Hepatocyte (in vitro differentiated cells): ENCODE results near the gene DPAGT1. TPM values are rescaled to one million over a fixed set of nuclear protein-coding genes. Genes with fewer than 3 reads are reported as not detected.
A peak's percentile ranks its signal among the peaks of the same experiment; 100 is the strongest.

ENCODE experiments used
- DNase-seq: peaks from one replicate; pipeline ENCODE4 v3.0.0-alpha.2; 2016; ENCODE audit warnings: low spot score
- H2AFZ ChIP-seq: fragments of 200-600 bp; sonication (generic); 2 replicates; pipeline ENCODE4 v1.6.0; 2016; ENCODE audit warnings: antibody characterized with exemption, mild to moderate bottlenecking
- H3K27ac ChIP-seq: fragments of 200-600 bp; sonication (generic); 2 replicates; pipeline ENCODE4 v1.5.1; 2016; ENCODE audit warnings: mild to moderate bottlenecking
- H3K27me3 ChIP-seq: fragments of 200-600 bp; sonication (generic); 2 replicates; pipeline ENCODE4 v1.6.1; 2016
- H3K36me3 ChIP-seq: fragments of 200-600 bp; sonication (generic); replicated peaks from 2 replicates; pipeline ENCODE4 v1.5.1; 2016; ENCODE audit warnings: low read depth; ENCODE audit not compliant: insufficient read depth
- H3K4me1 ChIP-seq: fragments of 200-600 bp; sonication (generic); 2 replicates; pipeline ENCODE4 v1.5.1; 2016; ENCODE audit warnings: mild to moderate bottlenecking, moderate library complexity; ENCODE audit not compliant: insufficient read depth
- H3K4me2 ChIP-seq: fragments of 200-600 bp; sonication (generic); 2 replicates; pipeline ENCODE4 v1.6.0; 2016
- H3K4me3 ChIP-seq: fragments of 200-600 bp; sonication (generic); 2 replicates; pipeline ENCODE4 v1.5.1; 2016; ENCODE audit warnings: mild to moderate bottlenecking
- H3K79me2 ChIP-seq: fragments of 200-600 bp; sonication (generic); 2 replicates; pipeline ENCODE4 v1.6.0; 2017; ENCODE audit warnings: mild to moderate bottlenecking
- H3K9me2 ChIP-seq: fragments of 200-600 bp; sonication (generic); replicated peaks from 2 replicates; pipeline ENCODE4 v1.6.0; 2017; ENCODE audit warnings: mild to moderate bottlenecking; ENCODE audit not compliant: insufficient read depth
- H3K9me3 ChIP-seq: fragments of 200-600 bp; sonication (generic); 2 replicates; pipeline ENCODE4 v1.5.1; 2016; ENCODE audit warnings: low read depth, mild to moderate bottlenecking
- H4K20me1 ChIP-seq: fragments of 200-600 bp; sonication (generic); 2 replicates; pipeline ENCODE4 v1.6.0; 2016; ENCODE audit warnings: mild to moderate bottlenecking; ENCODE audit not compliant: insufficient read depth, poor library complexity, severe bottlenecking
- CTCF ChIP-seq: fragments of 200-600 bp; sonication (generic); IDR thresholded peaks from 2 replicates; pipeline ENCODE4 v1.5.1; 2016; ENCODE audit warnings: antibody characterized with exemption, mild to moderate bottlenecking; ENCODE audit not compliant: poor library complexity
- EZH2 ChIP-seq: fragments of 200-600 bp; sonication (generic); IDR thresholded peaks from 2 replicates; pipeline ENCODE4 v1.6.1; 2016; ENCODE audit warnings: antibody characterized with exemption, mild to moderate bottlenecking, borderline replicate concordance
- EZH2phosphoT487 ChIP-seq: fragments of 200-600 bp; sonication (generic); IDR thresholded peaks from one replicate; pipeline ENCODE4 v1.6.1; 2018; ENCODE audit warnings: antibody characterized with exemption, mild to moderate bottlenecking, low read depth, moderate library complexity; ENCODE audit not compliant: unreplicated experiment, severe bottlenecking
- WGBS: methylation state at CpG from one replicate; pipeline ENCODE4 v1.1.6; 2016; ENCODE audit warnings: low lambda C conversion rate; ENCODE audit errors: missing lambda C conversion rate; 5-methylcytosine and 5-hydroxymethylcytosine counted together
- polyA plus RNA-seq: library from polyadenylated mRNA; unstranded; fragments of >200 nt; fragmentation: Nextera tagmentation; extraction: Ambion mirVana; gene quantifications from 2 replicates; pipeline ENCODE4 v1.2.1, GENCODE V29; 2016
- total RNA-seq: library from RNA; depleted of rRNA; stranded (reverse); fragments of >200 nt; gene quantifications from 2 replicates; pipeline ENCODE4 v1.2.3, GENCODE V29; 2014

Gene DPAGT1
- total and polyA plus RNA-seq, 2 experiments from 2014 or later = 27.5 to 76.2 TPM

- Histone ChIP-seq H3K9me2 (no peaks in the 10 kb centered on the region), H4K20me1 (no peaks in the 10 kb centered on the region), H3K4me1 (no peaks in the 10 kb centered on the region), H3K9me3 (no peaks in the 10 kb centered on the region), H3K27me3 (no peaks in the 10 kb centered on the region), H3K79me2 (no peaks in the 10 kb centered on the region), H3K4me3 (no peak overlapping the region), H3K27ac (no peak overlapping the region), H2AFZ (no peak overlapping the region), H3K4me2 (no peak overlapping the region), H3K36me3 (no peaks in the 10 kb centered on the region)
- WGBS = 95% methylated on average over 19 of the region's 19 CpGs
- no peak for DNase-seq
- TF ChIP-seq EZH2phosphoT487 (no peak), CTCF (no peak), EZH2 (no peak)
These were observed 22.8 kb downstream of the DPAGT1 start for GRCh38 chr11:119078675-119079420.

GRCh38 chr11:119077839-119078238 is 23.8 kb downstream of the DPAGT1 start:
- H3K4me2 ChIP-seq = no peak overlapping the region
- H3K27me3 ChIP-seq = no peaks in the 10 kb centered on the region
- no peaks in the 10 kb centered on the region for H3K4me1 ChIP-seq
- no peaks in the 10 kb centered on the region for H3K36me3 ChIP-seq
- DNase-seq = no peak
- H3K9me3 ChIP-seq = no peaks in the 10 kb centered on the region
- WGBS = 97% methylated on average over 11 of the region's 11 CpGs
- H3K79me2 ChIP-seq = no peaks in the 10 kb centered on the region
- no peak overlapping the region for H2AFZ ChIP-seq
- no peaks in the 10 kb centered on the region for H4K20me1 ChIP-seq
- H3K9me2 ChIP-seq = no peaks in the 10 kb centered on the region
- H3K27ac ChIP-seq = no peak overlapping the region
- no peak overlapping the region for H3K4me3 ChIP-seq
- TF ChIP-seq EZH2 (no peak), EZH2phosphoT487 (no peak), CTCF (no peak)

- Histone ChIP-seq H3K27me3 (no peaks in the 10 kb centered on the region), H3K27ac (peak within 1 kb of the TSS; percentile 76), H3K4me2 (peak within 1 kb of the TSS; percentile 77), H3K9me2 (no peaks in the 10 kb centered on the region), H3K4me3 (peak within 1 kb of the TSS; percentile 50), H3K36me3 (no peaks in the 10 kb centered on the region), H3K9me3 (no peaks in the 10 kb centered on the region), H4K20me1 (no peaks in the 10 kb centered on the region), H3K79me2 (peaks cover 41% of the 10 kb centered on the region), H2AFZ (peak within 1 kb of the TSS; percentile 79), H3K4me1 (peaks cover 3% of the 10 kb centered on the region)
- WGBS = 1% methylated on average over 49 of the region's 49 CpGs
- TF ChIP-seq EZH2phosphoT487 (no peak), CTCF (no peak), EZH2 (no peak)
- peak; percentile 99 for DNase-seq
These were observed 34.1 kb downstream of the DPAGT1 start, which contains the start of gene VPS11 for GRCh38 chr11:119067371-119068222. Gene VPS11, plus strand, starts transcription at chr11:119067818. Its CDS starts 6 bp downstream, at chr11:119067824.
